ENCODE measurements around the gene SORCS1. TPM values are rescaled to one million over a fixed set of nuclear protein-coding genes. Genes with fewer than 3 reads are reported as not detected.

Gene SORCS1
- total RNA-seq, 2 donors from 2014 or later, result not detected

- no peak for ATAC-seq (replicated peaks in 1 of 2)
- no peaks in the 10 kb centered on the region for H3K4me1 Mint-ChIP-seq (ENCODE audit: low read depth)
- H3K9me3 Mint-ChIP-seq, result peaks cover 20 to 26% of the 10 kb centered on the region in 2 donors
Measured at GRCh38 chr10:107148906-107149305, 15.6 kb downstream of the SORCS1 start.

DNA sequence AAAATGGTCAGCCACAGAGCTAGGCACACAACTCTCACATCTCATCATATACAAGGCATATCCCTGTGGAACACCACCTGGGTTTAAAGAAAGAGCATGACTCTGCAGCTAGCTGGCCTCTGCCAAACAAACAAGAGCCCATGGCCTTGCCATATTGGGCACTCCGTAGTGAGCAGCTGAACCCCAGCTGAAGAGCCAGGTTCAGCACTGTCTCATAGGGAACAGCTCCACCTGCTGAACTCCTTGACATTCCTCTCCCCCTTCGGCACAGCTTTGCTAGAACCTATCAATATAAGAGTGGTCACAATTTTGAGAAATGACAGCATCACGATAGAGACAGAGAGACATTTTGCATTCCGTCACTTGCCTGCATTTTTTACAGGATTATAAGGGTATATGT lies 20.0 kb downstream of the SORCS1 start:
- no peaks in the 10 kb centered on the region for H3K27me3 Mint-ChIP-seq (ENCODE audit: low read depth)
- no peaks in the 10 kb centered on the region for H3K4me1 Mint-ChIP-seq (ENCODE audit: low read depth)
- ATAC-seq (replicated peaks in 1 of 2) (no peak), DNase-seq (no peak)
- H3K4me3 Mint-ChIP-seq, result no peak overlapping the region
- peaks cover 9 to 10% of the 10 kb centered on the region in 2 donors for H3K9me3 Mint-ChIP-seq
- no peak overlapping the region for H3K27ac Mint-ChIP-seq
- no peaks in the 10 kb centered on the region for H3K36me3 Mint-ChIP-seq (ENCODE audit: insufficient read depth in 2 of 2)

More at GRCh38 chr10:107148906-107149305, 15.6 kb downstream of the SORCS1 start:
- Mint-ChIP-seq H3K27ac (no peak overlapping the region), H3K27me3 (ENCODE audit: low read depth) (no peaks in the 10 kb centered on the region), H3K36me3 (ENCODE audit: insufficient read depth in 2 of 2) (peaks cover 4 to 8% of the 10 kb centered on the region in 2 donors), H3K4me3 (no peak overlapping the region)
- DNase-seq, result no peak

DNA sequence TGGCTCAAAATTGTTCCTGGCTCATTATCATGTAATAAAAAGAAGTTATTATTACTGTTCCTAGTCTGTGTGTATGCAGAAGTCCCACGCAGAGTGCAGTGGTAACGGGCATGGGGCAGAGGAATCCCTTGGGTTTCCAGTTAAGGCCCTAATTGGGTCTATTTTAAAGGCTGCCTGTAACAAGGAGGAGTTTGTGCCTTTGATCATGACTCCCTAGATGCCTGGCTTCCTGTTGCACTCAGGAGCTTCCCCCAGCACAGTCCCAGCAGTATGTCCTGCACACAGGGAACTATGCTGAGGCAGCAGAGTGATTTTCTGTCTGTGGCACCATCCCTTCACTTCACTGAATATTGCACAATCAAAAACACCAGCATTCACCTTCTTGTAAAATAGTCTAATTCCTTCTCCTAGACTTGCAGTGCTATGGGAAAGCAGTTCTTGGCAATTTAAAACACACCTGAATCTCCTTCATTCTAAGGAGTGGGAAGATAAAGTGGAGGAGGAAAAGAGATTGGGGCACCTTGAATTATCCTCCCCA lies 22.9 kb downstream of the SORCS1 start:
- DNase-seq, result no peak
- no peak overlapping the region for H3K27ac Mint-ChIP-seq
- no peak overlapping the region for H3K4me3 Mint-ChIP-seq
- H3K4me1 Mint-ChIP-seq (ENCODE audit: low read depth), result no peaks in the 10 kb centered on the region
- H3K36me3 Mint-ChIP-seq (ENCODE audit: insufficient read depth in 2 of 2), result no peaks in the 10 kb centered on the region
- H3K9me3 Mint-ChIP-seq, result peaks cover 2 to 9% of the 10 kb centered on the region in 2 donors
- no peaks in the 10 kb centered on the region for H3K27me3 Mint-ChIP-seq (ENCODE audit: low read depth)
- no peak for ATAC-seq (replicated peaks in 1 of 2)

DNA sequence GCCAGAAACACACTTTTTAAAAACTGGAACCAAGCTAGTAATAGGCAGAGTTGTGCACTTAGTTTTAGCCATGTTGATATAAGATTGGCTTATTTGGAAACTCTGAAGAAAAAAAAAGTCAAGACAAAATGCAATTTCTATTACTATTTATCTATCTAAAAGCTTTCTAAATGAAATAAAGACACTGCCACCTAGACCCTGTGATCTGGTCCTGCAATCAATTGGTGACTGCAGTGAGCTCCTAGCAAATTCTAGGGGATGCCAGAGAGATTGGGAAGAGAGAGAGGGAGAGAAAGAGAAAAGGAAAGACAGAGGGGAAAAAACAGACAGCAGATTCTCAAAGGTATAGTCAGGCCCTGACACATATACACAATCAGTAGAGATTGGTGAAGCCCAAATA lies 25.3 kb downstream of the SORCS1 start:
- no peak overlapping the region for H3K27ac Mint-ChIP-seq
- H3K4me1 Mint-ChIP-seq (ENCODE audit: low read depth), result no peaks in the 10 kb centered on the region
- no peak overlapping the region for H3K4me3 Mint-ChIP-seq
- H3K36me3 Mint-ChIP-seq (ENCODE audit: insufficient read depth in 2 of 2), result no peaks in the 10 kb centered on the region
- no peaks in the 10 kb centered on the region for H3K27me3 Mint-ChIP-seq (ENCODE audit: low read depth)
- no peak for DNase-seq
- peaks cover 4% of the 10 kb centered on the region in 2 donors for H3K9me3 Mint-ChIP-seq
- no peak for ATAC-seq (replicated peaks in 1 of 2)

- Mint-ChIP-seq H3K4me3 (no peak overlapping the region), H3K4me1 (ENCODE audit: low read depth) (no peaks in the 10 kb centered on the region), H3K27ac (no peak overlapping the region), H3K36me3 (ENCODE audit: insufficient read depth in 2 of 2) (peaks cover 0 to 2% of the 10 kb centered on the region in 2 donors), H3K27me3 (ENCODE audit: low read depth) (no peaks in the 10 kb centered on the region), H3K9me3 (peaks cover 2 to 5% of the 10 kb centered on the region in 2 donors)
- ATAC-seq (replicated peaks in 1 of 2) (no peak), DNase-seq (no peak)
Measured at GRCh38 chr10:107133656-107134055, 30.9 kb downstream of the SORCS1 start.

- Mint-ChIP-seq H3K4me1 (ENCODE audit: low read depth) (no peaks in the 10 kb centered on the region), H3K4me3 (no peak overlapping the region), H3K27ac (no peak overlapping the region), H3K36me3 (ENCODE audit: insufficient read depth in 2 of 2) (peaks cover 0 to 2% of the 10 kb centered on the region in 2 donors), H3K9me3 (peaks cover 2 to 8% of the 10 kb centered on the region in 2 donors), H3K27me3 (ENCODE audit: low read depth) (no peaks in the 10 kb centered on the region)
- no peak for DNase-seq
- ATAC-seq (replicated peaks in 1 of 2), result no peak
Measured at GRCh38 chr10:107129000-107129399, 35.5 kb downstream of the SORCS1 start.

- H3K27me3 Mint-ChIP-seq (ENCODE audit: low read depth), result no peaks in the 10 kb centered on the region
- peaks cover 2 to 8% of the 10 kb centered on the region in 2 donors for H3K9me3 Mint-ChIP-seq
- no peak for DNase-seq
- peaks cover 0 to 2% of the 10 kb centered on the region in 2 donors for H3K36me3 Mint-ChIP-seq (ENCODE audit: insufficient read depth in 2 of 2)
- ATAC-seq (replicated peaks in 1 of 2), result no peak
- H3K27ac Mint-ChIP-seq, result no peak overlapping the region
- H3K4me3 Mint-ChIP-seq, result no peak overlapping the region
- H3K4me1 Mint-ChIP-seq (ENCODE audit: low read depth), result no peaks in the 10 kb centered on the region
Measured at GRCh38 chr10:107126512-107127065, 37.9 kb downstream of the SORCS1 start.

DNA sequence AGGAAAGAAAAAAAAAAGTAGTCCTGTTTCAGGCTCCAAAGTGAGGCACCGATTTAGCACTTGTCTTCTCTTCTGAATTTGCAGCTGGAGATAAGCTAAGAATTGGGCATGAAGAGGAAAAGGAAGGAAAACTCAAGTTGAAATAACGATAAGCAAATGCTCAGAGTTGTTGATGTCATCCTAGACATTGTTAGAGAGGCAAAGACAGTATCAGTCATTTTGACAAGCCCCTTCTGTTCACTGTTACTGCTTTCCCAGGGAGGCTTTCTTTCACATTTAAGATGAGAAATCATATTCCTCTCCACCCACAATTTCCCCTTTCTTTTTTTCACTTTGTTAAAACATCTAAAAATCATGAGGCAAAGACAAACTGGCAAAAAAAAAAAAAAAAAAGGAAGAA lies 41.8 kb downstream of the SORCS1 start:
- no peak overlapping the region for H3K4me3 Mint-ChIP-seq
- DNase-seq (no peak), ATAC-seq (replicated peaks in 1 of 2) (no peak)
- H3K36me3 Mint-ChIP-seq (ENCODE audit: insufficient read depth in 2 of 2), result peaks cover 0 to 2% of the 10 kb centered on the region in 2 donors
- peaks cover 4 to 5% of the 10 kb centered on the region in 2 donors for H3K9me3 Mint-ChIP-seq
- no peaks in the 10 kb centered on the region for H3K4me1 Mint-ChIP-seq (ENCODE audit: low read depth)
- H3K27ac Mint-ChIP-seq, result no peak overlapping the region
- no peaks in the 10 kb centered on the region for H3K27me3 Mint-ChIP-seq (ENCODE audit: low read depth)

DNA sequence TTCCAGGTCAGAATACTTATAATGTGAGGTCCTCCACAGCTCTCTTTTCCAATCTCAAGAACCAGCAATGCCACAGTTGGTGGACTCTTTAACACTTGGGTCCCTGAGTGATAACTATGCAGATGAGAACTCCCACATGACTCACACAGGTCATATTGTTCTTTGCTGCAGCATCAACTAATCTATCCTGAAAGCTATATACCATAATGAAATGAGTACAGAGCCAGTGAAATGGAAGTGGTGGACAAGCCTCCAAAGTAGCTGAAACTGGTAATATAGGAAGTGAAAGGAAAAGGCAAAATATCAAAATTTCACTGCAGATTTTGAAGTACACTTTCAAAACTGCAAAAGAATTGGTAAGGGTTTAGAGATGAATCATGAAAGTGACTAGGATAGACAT lies 45.6 kb downstream of the SORCS1 start:
- H3K9me3 Mint-ChIP-seq, result peaks cover 2 to 4% of the 10 kb centered on the region in 2 donors
- ATAC-seq (replicated peaks in 1 of 2), result no peak

DNA sequence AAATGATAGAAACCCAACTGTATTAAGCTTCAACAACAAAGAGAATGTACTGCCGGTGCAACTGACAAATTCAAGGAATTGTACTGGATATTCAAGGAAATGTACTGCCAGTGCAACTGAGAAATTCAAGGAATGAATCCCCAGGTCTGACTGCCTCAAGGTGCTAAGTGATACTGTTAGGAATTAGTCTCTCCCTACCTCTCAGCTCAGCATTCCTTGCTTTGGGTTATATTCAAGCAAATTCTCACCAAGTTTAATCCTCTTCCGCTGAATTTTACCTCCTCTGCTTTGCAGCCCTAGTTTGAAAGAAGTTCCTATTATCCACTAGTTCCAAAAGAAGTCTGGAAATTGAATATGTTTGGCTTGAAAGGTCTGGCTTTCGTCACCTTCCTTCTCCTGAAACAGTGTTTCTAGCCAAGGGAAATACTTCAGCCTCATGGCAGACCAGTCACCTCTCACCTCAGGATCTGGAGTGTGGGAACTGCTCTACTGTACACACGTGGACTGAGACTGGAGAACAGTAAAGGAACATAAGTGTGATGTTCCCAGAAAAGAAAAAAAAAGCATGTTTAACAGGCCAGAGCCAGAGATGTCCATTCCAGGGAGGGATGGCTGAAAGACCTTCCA lies 60.4 kb downstream of the SORCS1 start:
- Mint-ChIP-seq H3K4me3 (no peak overlapping the region), H3K27me3 (ENCODE audit: low read depth) (no peaks in the 10 kb centered on the region), H3K27ac (no peak overlapping the region), H3K4me1 (ENCODE audit: low read depth) (no peaks in the 10 kb centered on the region), H3K9me3 (peaks cover 0 to 10% of the 10 kb centered on the region in 2 donors), H3K36me3 (ENCODE audit: insufficient read depth in 2 of 2) (peaks cover 0 to 3% of the 10 kb centered on the region in 2 donors)
- no peak for DNase-seq
- ATAC-seq (replicated peaks in 1 of 2), result no peak

More for the DNA sequence above, 45.6 kb downstream of the SORCS1 start:
- Mint-ChIP-seq H3K4me3 (no peak overlapping the region), H3K27ac (no peak overlapping the region), H3K4me1 (ENCODE audit: low read depth) (no peaks in the 10 kb centered on the region), H3K27me3 (ENCODE audit: low read depth) (no peaks in the 10 kb centered on the region), H3K36me3 (ENCODE audit: insufficient read depth in 2 of 2) (peaks cover 0 to 2% of the 10 kb centered on the region in 2 donors)
- no peak for DNase-seq

DNA sequence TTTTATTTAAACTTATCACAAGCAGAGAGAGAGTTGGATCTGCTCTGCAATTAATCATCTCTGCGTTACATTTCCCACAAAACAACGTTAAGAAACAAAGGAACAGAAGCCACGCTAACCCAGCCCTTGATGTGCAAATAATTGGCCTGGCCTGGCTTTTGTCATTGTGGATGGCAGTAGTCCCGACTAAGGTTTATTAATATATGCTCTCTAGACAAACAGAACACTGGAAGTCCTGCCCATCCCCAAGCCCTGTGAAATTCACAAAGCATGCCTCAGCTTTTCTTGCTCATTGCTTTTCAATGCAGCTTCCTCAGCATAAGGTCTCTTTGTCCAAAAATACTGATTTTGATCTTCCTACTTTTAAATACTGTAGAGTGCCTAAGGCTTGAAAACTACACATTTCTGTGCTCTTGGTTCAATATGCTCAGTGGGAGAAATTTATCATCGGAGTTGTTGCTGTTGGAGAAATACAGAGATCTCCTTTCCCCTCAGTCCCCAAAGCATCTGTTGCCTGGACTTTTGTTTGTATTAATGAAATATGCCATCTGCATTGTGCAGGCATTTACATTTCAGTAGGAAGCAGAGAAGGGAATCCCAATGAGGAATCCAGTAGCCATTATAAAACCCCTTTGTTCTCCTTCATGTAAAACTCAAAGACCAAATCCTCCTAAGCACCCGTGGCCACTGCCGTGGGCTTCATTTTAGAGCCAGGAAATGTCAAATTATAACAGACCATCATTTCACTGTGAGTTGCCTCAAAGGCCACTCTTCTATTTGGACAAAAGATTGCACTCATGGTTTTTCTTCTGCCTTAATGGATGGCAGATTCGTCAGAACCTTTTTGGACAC lies 61.1 kb downstream of the SORCS1 start:
- H3K4me3 Mint-ChIP-seq, result no peak overlapping the region
- H3K27ac Mint-ChIP-seq, result no peak overlapping the region
- DNase-seq (no peak), ATAC-seq (replicated peaks in 1 of 2) (no peak)
- H3K4me1 Mint-ChIP-seq (ENCODE audit: low read depth), result no peaks in the 10 kb centered on the region
- peaks cover 0 to 10% of the 10 kb centered on the region in 2 donors for H3K9me3 Mint-ChIP-seq
- H3K27me3 Mint-ChIP-seq (ENCODE audit: low read depth), result no peaks in the 10 kb centered on the region
- H3K36me3 Mint-ChIP-seq (ENCODE audit: insufficient read depth in 2 of 2), result peaks cover 0 to 3% of the 10 kb centered on the region in 2 donors

DNA sequence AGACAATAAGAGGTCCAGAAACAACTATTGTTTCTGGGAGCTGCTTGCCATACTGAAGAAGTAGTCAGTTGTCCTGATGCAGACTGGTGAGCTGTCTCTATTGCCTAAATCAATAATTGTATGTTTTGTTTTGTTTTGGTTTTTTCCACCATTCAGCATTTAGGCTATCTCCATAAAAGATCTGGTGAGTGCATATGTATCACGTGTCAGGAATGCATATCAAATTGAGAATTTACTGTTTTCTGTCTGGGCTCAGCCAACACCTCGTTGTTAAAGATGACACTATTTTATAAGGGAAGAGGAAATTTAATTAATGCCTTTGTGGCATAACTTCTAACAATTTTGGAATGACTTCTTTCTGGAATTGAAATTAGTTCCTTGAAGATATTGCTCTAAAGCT lies 66.2 kb downstream of the SORCS1 start:
- peaks cover 0 to 2% of the 10 kb centered on the region in 2 donors for H3K36me3 Mint-ChIP-seq (ENCODE audit: insufficient read depth in 2 of 2)
- ATAC-seq (replicated peaks in 1 of 2) (no peak), DNase-seq (no peak)
- no peaks in the 10 kb centered on the region for H3K4me1 Mint-ChIP-seq (ENCODE audit: low read depth)
- H3K9me3 Mint-ChIP-seq, result peaks cover 0 to 2% of the 10 kb centered on the region in 2 donors
- no peaks in the 10 kb centered on the region for H3K27me3 Mint-ChIP-seq (ENCODE audit: low read depth)
- no peak overlapping the region for H3K4me3 Mint-ChIP-seq
- H3K27ac Mint-ChIP-seq, result no peak overlapping the region
